HG03575 (cell line): Measurements from ENCODE around the gene SPRN.
"Not testable (repeated sequence)": the region's sequence is repeated elsewhere in the genome, so short reads cannot be mapped to it uniquely, and the experiment has no call there.

Experiments
- ATAC-seq: cut with Tn5 transposase; IDR thresholded peaks from one replicate; pipeline ENCODE4 v1.9.1; 2021; ENCODE audit not compliant: unreplicated experiment, insufficient number of reproducible peaks, low FRiP score; ENCODE audit errors: extremely low read depth

The SPRN gene

DNA sequence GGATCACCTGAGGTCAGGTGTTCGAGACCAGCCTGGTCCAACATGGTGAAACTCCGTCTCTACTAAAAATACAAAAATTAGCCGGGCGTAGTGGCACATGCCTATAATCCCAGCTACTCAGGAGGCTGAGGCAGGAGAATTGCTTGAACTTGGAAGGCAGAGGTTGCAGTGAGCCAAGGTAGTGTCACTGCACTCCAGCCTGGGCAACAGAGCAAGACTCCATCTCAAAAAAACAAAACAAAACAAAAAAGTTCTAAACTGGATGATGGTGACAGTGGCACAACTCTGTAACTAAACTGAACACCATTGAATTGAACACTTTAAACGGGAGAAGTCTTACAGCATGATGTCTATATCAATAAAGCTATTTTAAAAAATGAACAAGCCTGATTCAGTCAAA is 48.2 kb downstream of the SPRN start:
- ATAC-seq: not testable (repeated sequence)

DNA sequence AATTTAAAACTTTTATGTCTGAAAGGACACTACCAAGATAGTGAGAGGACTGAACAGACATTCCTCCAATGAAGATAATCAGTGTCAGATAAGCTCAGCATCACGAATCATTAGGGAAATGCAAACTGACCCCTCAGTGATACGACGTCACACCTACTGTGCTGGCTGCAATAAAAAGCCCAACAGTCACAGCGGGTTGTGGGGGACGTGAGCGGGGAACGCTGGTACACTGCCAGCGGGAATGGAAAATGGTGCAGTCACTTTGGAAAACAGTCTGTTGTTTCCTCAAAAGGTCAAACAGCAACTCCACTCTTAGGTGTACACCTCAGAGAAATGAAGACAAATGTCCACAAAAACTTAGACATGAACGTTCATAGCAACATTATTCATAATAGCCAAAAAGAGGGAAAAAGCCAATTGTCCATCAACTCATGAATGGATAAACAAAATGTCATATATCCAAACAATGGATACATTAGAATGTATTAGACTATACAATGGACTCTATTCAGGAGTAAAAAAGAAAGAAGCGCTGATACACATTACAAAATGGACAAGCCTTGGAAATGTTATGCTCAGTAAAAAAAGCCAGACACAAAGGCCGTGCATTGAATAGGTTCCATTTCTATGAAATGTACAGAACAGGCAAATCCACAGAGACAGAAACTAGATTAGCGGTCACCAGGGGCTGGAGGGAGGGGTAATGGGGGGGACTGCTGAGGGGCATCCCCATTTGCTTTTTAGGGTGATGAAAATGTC is 48.9 kb downstream of the SPRN start:
- ATAC-seq: no peak

DNA sequence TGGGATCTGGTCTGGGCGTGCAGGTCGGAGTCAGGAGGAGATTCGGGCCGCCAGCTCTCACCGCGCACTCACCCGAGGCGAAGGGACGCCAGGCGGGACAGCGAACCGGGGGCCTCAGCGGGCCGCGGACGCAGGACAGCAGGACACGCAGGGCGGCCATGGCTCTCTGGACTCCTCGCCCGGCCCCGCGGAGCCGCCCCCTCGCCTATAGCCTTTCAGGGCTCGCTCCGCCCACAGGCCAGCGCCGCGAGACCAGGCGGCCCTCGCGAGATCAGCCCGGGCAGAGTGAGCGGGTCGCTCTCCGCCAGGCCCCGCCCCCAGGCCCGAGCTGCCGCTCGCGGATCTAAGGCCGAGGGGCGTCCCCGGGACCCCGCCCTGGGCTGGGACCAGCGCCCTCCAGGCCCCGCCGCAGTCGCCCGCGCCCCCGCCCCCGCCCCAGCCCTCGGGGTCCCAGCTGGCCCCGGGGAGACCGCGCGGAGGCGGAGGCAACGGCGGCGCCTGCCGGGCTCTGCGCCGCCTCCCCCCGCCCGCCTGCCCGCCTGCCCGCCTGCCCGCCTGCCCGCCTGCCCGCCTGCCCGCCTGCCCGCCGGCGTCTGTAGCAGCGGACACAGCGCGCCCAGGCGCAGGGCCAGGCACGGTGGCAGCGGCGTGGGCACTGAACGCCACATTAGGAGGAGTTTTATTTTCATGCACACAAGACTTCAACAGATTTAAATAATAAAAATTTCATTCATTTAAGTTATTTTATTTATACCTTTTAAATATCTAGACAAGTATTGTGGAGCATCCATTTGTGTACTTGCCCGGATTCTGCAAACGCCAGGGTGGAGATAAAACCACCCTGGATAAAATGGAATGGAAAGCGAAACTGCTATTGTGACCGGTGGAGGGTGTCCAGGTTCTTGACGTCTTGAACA is 51.0 kb downstream of the SPRN start, which contains the start of gene ECHS1:
Gene ECHS1 (minus strand): TSS at position 181 of the 917 bp plus-strand sequence. CDS start 21 bp downstream, at position 160.
- ATAC-seq: peak; percentile 58

DNA sequence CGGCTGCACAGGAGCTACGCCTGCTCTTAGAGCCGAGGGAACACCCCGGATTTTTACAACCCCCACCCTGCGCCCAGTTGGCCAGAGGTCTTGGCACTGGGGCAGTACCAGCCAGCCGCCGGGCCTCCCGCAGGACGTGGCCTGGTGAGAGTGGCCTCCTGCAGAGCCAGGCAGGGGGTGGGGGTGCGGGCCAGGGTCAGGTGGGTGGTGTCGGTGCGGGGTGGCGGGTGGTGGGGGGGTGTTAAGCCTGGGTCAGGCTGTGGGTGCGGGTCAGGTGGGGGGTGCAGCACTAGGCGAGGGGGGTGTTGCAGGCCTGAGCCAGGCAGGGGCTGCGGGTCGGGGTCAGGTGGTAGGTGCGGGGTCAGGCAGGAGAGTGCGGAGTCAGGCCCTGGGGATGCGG is 51.9 kb downstream of the SPRN start:
- no peak for ATAC-seq
